MCF 10A (cell line): ENCODE results near the gene C13orf42. TPM values are rescaled to one million over a fixed set of nuclear protein-coding genes. Genes with fewer than 3 reads are reported as not detected.

Experiments
- BruUV-seq: library from RNA; stranded (reverse); fragments of 400-500 nt; replicated peaks from 2 replicates; lab custom pipeline; 2021; lab: Mats Ljungman, UMichigan
- CTCF ChIA-PET: fragments of 300-600 bp; sonication (Branson Sonifier 250); formaldehyde crosslinking; extraction: SDS; loops from one replicate; lab custom pipeline; 2021; ENCODE audit warnings: antibody characterized with exemption, inconsistent platforms; lab: Yijun Ruan, JAX
- POLR2A ChIA-PET: fragments of 300-600, 350-650 bp; sonication (Branson Sonifier 250); formaldehyde crosslinking; extraction: SDS; loops from one replicate; lab custom pipeline; 2020; ENCODE audit warnings: antibody characterized with exemption, inconsistent platforms; lab: Yijun Ruan, JAX
- DNase-seq: peaks from one replicate; pipeline ENCODE4 v3.0.0-alpha.2; 2018; ENCODE audit not compliant: unreplicated experiment
- H3K27ac Mint-ChIP-seq: one replicate; pipeline ENCODE4 v1.8.0; 2022; ENCODE audit warnings: mild to moderate bottlenecking, low read depth, mixed read lengths; ENCODE audit not compliant: unreplicated experiment
- H3K27me3 Mint-ChIP-seq: one replicate; pipeline ENCODE4 v1.8.0; 2022; ENCODE audit warnings: mixed read lengths; ENCODE audit not compliant: insufficient read depth, unreplicated experiment
- H3K36me3 Mint-ChIP-seq: one replicate; pipeline ENCODE4 v1.8.0; 2022; ENCODE audit warnings: mild to moderate bottlenecking, moderate library complexity, mixed read lengths; ENCODE audit not compliant: insufficient read depth, unreplicated experiment
- H3K4me1 Mint-ChIP-seq: one replicate; pipeline ENCODE4 v1.8.0; 2022; ENCODE audit warnings: mixed read lengths; ENCODE audit not compliant: insufficient read depth, unreplicated experiment
- H3K4me3 Mint-ChIP-seq: one replicate; pipeline ENCODE4 v1.8.0; 2022; ENCODE audit warnings: mild to moderate bottlenecking, moderate library complexity, mixed read lengths; ENCODE audit not compliant: unreplicated experiment
- H3K9me3 Mint-ChIP-seq: one replicate; pipeline ENCODE4 v1.8.0; 2022; ENCODE audit warnings: mixed read lengths; ENCODE audit not compliant: unreplicated experiment
- intact Hi-C: fragments of 100-400 bp; cut with micrococcal nuclease; formaldehyde crosslinking; loops from 2 replicates; pipeline ENCODE4 v1.14.1; 2022
- total RNA-seq: library from RNA; stranded (reverse); gene quantifications from 2 replicates; pipeline ENCODE4 v1.2.3, GENCODE V29; 2022
- TF ChIP-seq, protein P1 (sequence below): fragments of 200-600 bp; IDR thresholded peaks from one replicate; pipeline ENCODE4 v1.8.0; 2022; ENCODE audit warnings: antibody characterized with exemption, mild to moderate bottlenecking; ENCODE audit not compliant: unreplicated experiment

The C13orf42 gene
- total RNA-seq, 1 experiment from 2014 or later: not detected

DNA sequence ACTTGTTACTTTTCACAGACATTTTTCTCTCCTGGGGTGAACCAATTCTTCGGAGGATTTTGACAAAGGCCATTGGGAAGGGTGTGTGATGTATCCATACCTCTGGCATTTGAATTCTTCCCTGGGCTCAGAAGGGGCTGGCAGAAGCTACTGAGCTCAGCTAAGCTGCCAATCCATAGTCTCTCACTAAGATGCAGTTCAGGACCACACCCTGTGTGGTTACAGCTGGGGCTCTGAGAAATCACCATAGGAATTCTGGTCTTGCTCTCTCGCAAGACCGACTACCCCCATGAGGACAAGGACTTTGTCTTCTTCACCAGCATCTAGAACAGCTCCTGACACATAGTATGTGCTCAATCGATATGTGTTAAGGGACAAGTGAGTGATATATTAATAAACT lies 6.0 kb downstream of the C13orf42 start:
- H3K4me3 Mint-ChIP-seq: no peak overlapping the region
- H3K4me1 Mint-ChIP-seq: no peaks in the 10 kb centered on the region
- peaks cover 31% of the 10 kb centered on the region for H3K27me3 Mint-ChIP-seq
- DNase-seq: no peak
- POLR2A ChIA-PET: interaction anchor here (0.6 to 0.9 kb wide), 2 partner anchors 9 to 523 kb away, joined by 3 read pairs; no protein-coding TSS in a partner anchor
- no peaks in the 10 kb centered on the region for H3K36me3 Mint-ChIP-seq
- intact Hi-C loops: no loop called here
- TF ChIP-seq, protein P1, sequence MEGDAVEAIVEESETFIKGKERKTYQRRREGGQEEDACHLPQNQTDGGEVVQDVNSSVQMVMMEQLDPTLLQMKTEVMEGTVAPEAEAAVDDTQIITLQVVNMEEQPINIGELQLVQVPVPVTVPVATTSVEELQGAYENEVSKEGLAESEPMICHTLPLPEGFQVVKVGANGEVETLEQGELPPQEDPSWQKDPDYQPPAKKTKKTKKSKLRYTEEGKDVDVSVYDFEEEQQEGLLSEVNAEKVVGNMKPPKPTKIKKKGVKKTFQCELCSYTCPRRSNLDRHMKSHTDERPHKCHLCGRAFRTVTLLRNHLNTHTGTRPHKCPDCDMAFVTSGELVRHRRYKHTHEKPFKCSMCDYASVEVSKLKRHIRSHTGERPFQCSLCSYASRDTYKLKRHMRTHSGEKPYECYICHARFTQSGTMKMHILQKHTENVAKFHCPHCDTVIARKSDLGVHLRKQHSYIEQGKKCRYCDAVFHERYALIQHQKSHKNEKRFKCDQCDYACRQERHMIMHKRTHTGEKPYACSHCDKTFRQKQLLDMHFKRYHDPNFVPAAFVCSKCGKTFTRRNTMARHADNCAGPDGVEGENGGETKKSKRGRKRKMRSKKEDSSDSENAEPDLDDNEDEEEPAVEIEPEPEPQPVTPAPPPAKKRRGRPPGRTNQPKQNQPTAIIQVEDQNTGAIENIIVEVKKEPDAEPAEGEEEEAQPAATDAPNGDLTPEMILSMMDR: no peak
- no peak overlapping the region for H3K27ac Mint-ChIP-seq
- BruUV-seq: no TSS peak
- H3K9me3 Mint-ChIP-seq: no peaks in the 10 kb centered on the region
- CTCF ChIA-PET: interaction anchor here (0.9 to 1.2 kb wide), 2 partner anchors 21 to 27 kb away, joined by 3 to 8 read pairs; no protein-coding TSS in a partner anchor

DNA sequence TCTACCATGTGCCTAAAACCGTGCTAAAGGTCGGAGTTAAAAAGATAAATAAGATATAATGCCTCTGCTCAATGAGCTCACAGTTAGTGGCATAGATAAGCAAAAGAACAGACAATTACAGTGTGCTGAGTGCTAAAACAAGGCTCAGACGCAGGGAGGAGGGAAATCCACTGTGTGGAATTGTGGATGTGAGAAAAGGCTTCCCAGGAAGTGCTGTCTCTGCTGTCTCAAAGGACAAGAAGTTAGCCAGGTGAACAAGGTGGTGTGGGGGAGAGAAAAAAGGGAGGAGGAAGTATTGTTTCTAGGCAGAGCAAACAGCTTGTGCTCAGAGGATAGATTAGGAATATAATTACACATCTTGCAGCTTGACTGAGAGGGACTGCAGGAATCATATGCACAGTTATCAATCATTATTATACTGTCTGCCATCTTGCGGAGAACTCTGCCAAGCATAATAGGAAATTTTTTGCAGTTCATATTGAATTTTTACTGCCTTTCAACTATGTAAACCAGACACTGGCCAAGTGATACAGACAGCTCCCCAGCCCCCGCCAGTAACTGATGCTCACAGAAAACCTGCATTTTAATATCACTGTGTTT lies 9.3 kb downstream of the C13orf42 start:
- intact Hi-C loops: no loop called here
- POLR2A ChIA-PET: no interaction called here
- no peak overlapping the region for H3K27ac Mint-ChIP-seq
- TF ChIP-seq, protein P1: no peak
- no peak overlapping the region for H3K4me3 Mint-ChIP-seq
- CTCF ChIA-PET: interaction anchor here (0.8 to 1.0 kb wide), 2 partner anchors 24 to 184 kb away, joined by 3 to 4 read pairs; no protein-coding TSS in a partner anchor
- no TSS peak for BruUV-seq
- no peaks in the 10 kb centered on the region for H3K36me3 Mint-ChIP-seq
- no peak for DNase-seq
- H3K4me1 Mint-ChIP-seq: no peaks in the 10 kb centered on the region
- peaks cover 31% of the 10 kb centered on the region for H3K27me3 Mint-ChIP-seq
- H3K9me3 Mint-ChIP-seq: no peaks in the 10 kb centered on the region

DNA sequence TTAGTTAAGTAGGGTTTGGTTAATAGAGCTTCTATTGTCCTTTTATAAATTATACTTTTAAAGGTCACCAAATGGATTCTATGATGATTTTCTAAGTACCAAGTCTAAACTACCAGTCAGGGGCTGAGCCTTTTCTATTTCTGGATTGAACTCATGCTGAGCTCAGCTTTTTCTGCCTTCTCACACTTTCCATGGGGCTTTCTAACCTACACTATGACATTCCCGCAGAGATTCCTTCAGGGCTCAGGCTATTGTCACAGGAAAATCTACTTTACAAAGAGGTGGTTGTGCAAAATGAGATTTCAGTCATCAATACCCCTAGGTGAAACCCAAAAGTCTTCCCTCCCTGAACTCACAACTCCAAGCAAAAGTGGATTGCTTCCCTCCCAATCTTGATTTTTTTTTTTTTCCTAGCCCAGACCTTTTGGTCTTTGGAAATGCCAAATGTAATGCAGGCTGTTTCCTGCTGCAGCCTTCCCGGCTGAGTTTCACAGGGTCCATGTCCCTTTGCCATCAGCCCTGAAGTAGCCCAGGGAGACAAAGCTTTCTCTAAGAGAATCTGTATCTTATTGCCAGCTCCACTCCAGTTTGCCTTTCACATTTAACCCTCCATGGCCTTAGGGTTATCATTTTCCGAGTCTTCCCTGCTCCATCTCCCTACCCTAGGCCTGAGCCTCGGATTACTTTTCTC lies 13.6 kb downstream of the C13orf42 start:
- no TSS peak for BruUV-seq
- Mint-ChIP-seq H3K27me3 (peaks cover 14% of the 10 kb centered on the region), H3K9me3 (no peaks in the 10 kb centered on the region), H3K4me1 (no peaks in the 10 kb centered on the region), H3K4me3 (no peak overlapping the region), H3K36me3 (no peaks in the 10 kb centered on the region), H3K27ac (no peak overlapping the region)
- no peak for DNase-seq
- intact Hi-C loops: no loop called here
- ChIA-PET CTCF (interaction anchor here (0.5 to 1.6 kb wide), 2 partner anchors 28 to 515 kb away, joined by 3 to 6 read pairs; no protein-coding TSS in a partner anchor), POLR2A (no interaction called here)
- TF ChIP-seq, protein P1: no peak

DNA sequence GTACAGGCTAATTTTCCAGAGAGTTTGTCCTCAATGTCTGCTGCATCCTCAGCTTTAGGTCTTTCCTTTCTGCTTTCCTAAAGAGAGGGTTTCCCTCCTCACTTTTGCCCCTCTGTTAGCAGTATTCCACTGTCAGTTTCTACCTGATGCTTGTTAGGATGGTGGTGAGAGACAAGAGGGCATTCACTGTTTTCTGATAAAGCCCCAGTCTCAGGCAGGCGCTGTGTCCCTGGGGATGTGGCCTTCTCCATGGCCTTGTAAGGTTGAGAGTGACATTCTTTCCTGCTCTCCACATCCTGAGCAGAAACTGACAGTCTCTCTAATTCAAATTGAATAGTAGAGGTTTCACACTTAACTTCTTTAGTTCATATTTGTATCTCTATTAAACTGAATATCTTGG lies 14.9 kb downstream of the C13orf42 start:
- intact Hi-C loops: no loop called here

More for the DNA sequence above, 14.9 kb downstream of the C13orf42 start:
- Mint-ChIP-seq H3K27me3 (peaks cover under 1% of the 10 kb centered on the region), H3K27ac (no peak overlapping the region), H3K9me3 (no peaks in the 10 kb centered on the region), H3K36me3 (no peaks in the 10 kb centered on the region), H3K4me1 (no peaks in the 10 kb centered on the region), H3K4me3 (no peak overlapping the region)
- TF ChIP-seq, protein P1: no peak
- no TSS peak for BruUV-seq
- no peak for DNase-seq
- ChIA-PET POLR2A (interaction anchor here (0.9 kb wide), 1 partner anchor 9 kb away, joined by 3 read pairs; no protein-coding TSS in a partner anchor), CTCF (interaction anchor here (0.7 kb wide), 1 partner anchor 175 kb away, joined by 4 read pairs; no protein-coding TSS in a partner anchor)
